Trophoblast cell (in vitro differentiated cells and primary cell): ENCODE data around the gene TAGLN.

Experiments
- DNase-seq, 2 donors: peaks; one replicate each; pipeline ENCODE4 v3.0.0-alpha.2; 2016
- H2AFZ ChIP-seq: 2 replicates; pipeline ENCODE4 v1.6.1; 2013; ENCODE audit warnings: low read length, moderate library complexity, mild to moderate bottlenecking; ENCODE audit not compliant: insufficient read depth, poor library complexity
- H2AK5ac ChIP-seq: 2 replicates; pipeline ENCODE4 v1.6.1; 2013; ENCODE audit warnings: mild to moderate bottlenecking, low read length
- H2BK120ac ChIP-seq: 2 replicates; pipeline ENCODE4 v1.6.1; 2013; ENCODE audit warnings: low read length, mild to moderate bottlenecking, moderate library complexity; ENCODE audit not compliant: insufficient read depth, poor library complexity
- H2BK12ac ChIP-seq: 2 replicates; pipeline ENCODE4 v1.6.1; 2013; ENCODE audit warnings: mild to moderate bottlenecking, low read length, moderate library complexity
- H2BK5ac ChIP-seq: 2 replicates; pipeline ENCODE4 v1.6.1; 2013; ENCODE audit warnings: low read length, low read depth, moderate library complexity, mild to moderate bottlenecking; ENCODE audit not compliant: poor library complexity
- H3K14ac ChIP-seq: 2 replicates; pipeline ENCODE4 v1.6.1; 2013; ENCODE audit warnings: mild to moderate bottlenecking, low read length
- H3K18ac ChIP-seq: 2 replicates; pipeline ENCODE4 v1.6.1; 2013; ENCODE audit warnings: mild to moderate bottlenecking, low read length
- H3K23ac ChIP-seq: 2 replicates; pipeline ENCODE4 v1.6.1; 2013; ENCODE audit warnings: low read length
- H3K27ac ChIP-seq: 2 replicates; pipeline ENCODE4 v1.5.1; 2013; ENCODE audit warnings: low read depth, mild to moderate bottlenecking, inconsistent platforms, low read length, moderate library complexity
- H3K27me3 ChIP-seq: 2 replicates; pipeline ENCODE4 v1.6.1; 2013; ENCODE audit warnings: inconsistent platforms, mild to moderate bottlenecking, low read length, moderate library complexity; ENCODE audit not compliant: insufficient read depth
- H3K36me3 ChIP-seq, 2 experiments: 1 replicate in 1 of 2; 2 replicates in 1 of 2; pipeline ENCODE4 v1.6.1; 2013; ENCODE audit warnings: low read length in 2 of 2, mild to moderate bottlenecking in 2 of 2, moderate library complexity in 1 of 2; ENCODE audit not compliant: insufficient read depth in 2 of 2, control insufficient read depth in 1 of 2
- H3K4ac ChIP-seq: 2 replicates; pipeline ENCODE4 v1.6.1; 2013; ENCODE audit warnings: low read depth, mild to moderate bottlenecking, low read length, moderate library complexity
- H3K4me1 ChIP-seq, 2 experiments: 1 replicate in 1 of 2; 2 replicates in 1 of 2; pipeline ENCODE4 v1.6.1; 2013; ENCODE audit warnings: low read length in 2 of 2, mild to moderate bottlenecking in 2 of 2, moderate library complexity in 1 of 2; ENCODE audit not compliant: insufficient read depth in 2 of 2, control insufficient read depth in 1 of 2
- H3K4me2 ChIP-seq: 2 replicates; pipeline ENCODE4 v1.6.1; 2013; ENCODE audit warnings: inconsistent platforms, mild to moderate bottlenecking, low read length, moderate library complexity
- H3K4me3 ChIP-seq: 2 replicates; pipeline ENCODE4 v1.5.1; 2013; ENCODE audit warnings: mild to moderate bottlenecking, low read depth, low read length, inconsistent platforms
- H3K79me1 ChIP-seq: one replicate; pipeline ENCODE4 v1.6.1; 2013; ENCODE audit warnings: low read length
- H3K79me2 ChIP-seq: 2 replicates; pipeline ENCODE4 v1.6.1; 2013; ENCODE audit warnings: low read length, mild to moderate bottlenecking; ENCODE audit not compliant: control insufficient read depth, insufficient read depth, poor library complexity
- H3K9ac ChIP-seq: 2 replicates; pipeline ENCODE4 v1.6.1; 2013; ENCODE audit warnings: mild to moderate bottlenecking, low read length
- H3K9me3 ChIP-seq: 2 replicates; pipeline ENCODE4 v1.6.1; 2013; ENCODE audit warnings: low read depth, mild to moderate bottlenecking, control low read depth, inconsistent platforms, low read length; ENCODE audit not compliant: insufficient read depth
- H4K12ac ChIP-seq: 2 replicates; pipeline ENCODE4 v1.6.1; 2013; ENCODE audit warnings: low read depth, mild to moderate bottlenecking, low read length, moderate library complexity
- H4K8ac ChIP-seq: 2 replicates; pipeline ENCODE4 v1.6.1; 2013; ENCODE audit warnings: low read depth, mild to moderate bottlenecking, low read length, moderate library complexity
- H4K91ac ChIP-seq: one replicate; pipeline ENCODE4 v1.6.1; 2013; ENCODE audit warnings: low read depth, mild to moderate bottlenecking, low read length, moderate library complexity
- WGBS: extraction: QIAGEN DNeasy Blood & Tissue Kit; methylation state at CpG from one replicate; pipeline ENCODE4 v1.1.7; 2013; ENCODE audit warnings: missing lambda C conversion rate; ENCODE audit not compliant: insufficient read length, insufficient coverage; ENCODE audit errors: extremely low coverage; 5-methylcytosine and 5-hydroxymethylcytosine counted together

TAGLN gene

GRCh38 chr11:117175104-117175503 lies 24.1 kb upstream of the TAGLN start:
- H3K23ac ChIP-seq: no peak overlapping the region
- DNase-seq: no peak
- no peak overlapping the region for H3K18ac ChIP-seq
- no CpG with 5 or more reads among the region's 7 CpGs for WGBS
- H3K4me2 ChIP-seq: no peak overlapping the region
- no peak overlapping the region for H2BK12ac ChIP-seq
- no peak overlapping the region for H3K9ac ChIP-seq
- no peak overlapping the region for H4K8ac ChIP-seq
- H3K4me1 ChIP-seq: peaks cover 16 to 31% of the 10 kb centered on the region in 2 experiments
- peak overlapping the region; percentile 34 for H2BK120ac ChIP-seq
- no peaks in the 10 kb centered on the region for H3K9me3 ChIP-seq
- H3K79me1 ChIP-seq: peaks cover 10% of the 10 kb centered on the region
- H3K27ac ChIP-seq: no peak overlapping the region
- H4K12ac ChIP-seq: no peak overlapping the region
- no peak overlapping the region for H4K91ac ChIP-seq
- H3K14ac ChIP-seq: no peak overlapping the region
- H2BK5ac ChIP-seq: no peak overlapping the region
- H3K4ac ChIP-seq: no peak overlapping the region
- H3K36me3 ChIP-seq: peaks cover 2 to 4% of the 10 kb centered on the region in 2 experiments
- H3K4me3 ChIP-seq: no peak overlapping the region
- H2AFZ ChIP-seq: no peak overlapping the region
- no peaks in the 10 kb centered on the region for H3K27me3 ChIP-seq
- peaks cover 4% of the 10 kb centered on the region for H3K79me2 ChIP-seq
- no peak overlapping the region for H2AK5ac ChIP-seq

- H2BK12ac ChIP-seq: no peak overlapping the region
- no peak overlapping the region for H3K4me3 ChIP-seq
- peaks cover 16 to 30% of the 10 kb centered on the region in 2 experiments for H3K4me1 ChIP-seq
- no peak overlapping the region for H2AK5ac ChIP-seq
- H3K14ac ChIP-seq: no peak overlapping the region
- no peak for DNase-seq
- no peak overlapping the region for H3K4me2 ChIP-seq
- no peak overlapping the region for H4K91ac ChIP-seq
- H3K9me3 ChIP-seq: peaks cover under 1% of the 10 kb centered on the region
- no CpG with 5 or more reads among the region's 5 CpGs for WGBS
- no peaks in the 10 kb centered on the region for H3K36me3 ChIP-seq
- no peak overlapping the region for H2AFZ ChIP-seq
- no peak overlapping the region for H2BK5ac ChIP-seq
- H3K79me1 ChIP-seq: peaks cover 10% of the 10 kb centered on the region
- no peak overlapping the region for H3K4ac ChIP-seq
- no peak overlapping the region for H3K9ac ChIP-seq
- no peak overlapping the region for H4K8ac ChIP-seq
- H3K18ac ChIP-seq: no peak overlapping the region
- no peak overlapping the region for H3K27ac ChIP-seq
- no peak overlapping the region for H3K23ac ChIP-seq
- peaks cover 4% of the 10 kb centered on the region for H3K79me2 ChIP-seq
- H4K12ac ChIP-seq: no peak overlapping the region
- H2BK120ac ChIP-seq: no peak overlapping the region
- no peaks in the 10 kb centered on the region for H3K27me3 ChIP-seq
Observed at GRCh38 chr11:117175781-117176180, 23.4 kb upstream of the TAGLN start.

GRCh38 chr11:117176186-117176585 lies 23.0 kb upstream of the TAGLN start:
- H3K79me1 ChIP-seq: peaks cover 10% of the 10 kb centered on the region
- no CpG with 5 or more reads among the region's 1 CpG for WGBS
- H3K4me2 ChIP-seq: no peak overlapping the region
- H3K4me3 ChIP-seq: no peak overlapping the region
- no peak overlapping the region for H2BK12ac ChIP-seq
- no peaks in the 10 kb centered on the region for H3K36me3 ChIP-seq
- H3K23ac ChIP-seq: no peak overlapping the region
- H2AFZ ChIP-seq: no peak overlapping the region
- DNase-seq: no peak
- H3K18ac ChIP-seq: no peak overlapping the region
- H4K91ac ChIP-seq: no peak overlapping the region
- H3K9me3 ChIP-seq: peaks cover 2% of the 10 kb centered on the region
- no peak overlapping the region for H3K4ac ChIP-seq
- H4K8ac ChIP-seq: no peak overlapping the region
- no peak overlapping the region for H4K12ac ChIP-seq
- no peak overlapping the region for H2BK5ac ChIP-seq
- no peak overlapping the region for H3K14ac ChIP-seq
- no peak overlapping the region for H3K27ac ChIP-seq
- H3K9ac ChIP-seq: no peak overlapping the region
- H2AK5ac ChIP-seq: no peak overlapping the region
- no peak overlapping the region for H2BK120ac ChIP-seq
- peaks cover 4% of the 10 kb centered on the region for H3K79me2 ChIP-seq
- peaks cover 16 to 31% of the 10 kb centered on the region in 2 experiments for H3K4me1 ChIP-seq
- H3K27me3 ChIP-seq: no peaks in the 10 kb centered on the region

GRCh38 chr11:117177534-117178209 lies 21.5 kb upstream of the TAGLN start:
- H3K36me3 ChIP-seq: peaks cover 10 to 11% of the 10 kb centered on the region in 2 experiments
- H3K4me1 ChIP-seq: peaks cover 11 to 20% of the 10 kb centered on the region in 2 experiments
- peaks cover 4% of the 10 kb centered on the region for H3K79me2 ChIP-seq
- H3K27ac ChIP-seq: peak overlapping the region; percentile 53
- peak overlapping the region; percentile 37 for H3K4ac ChIP-seq
- H2AFZ ChIP-seq: peak overlapping the region; percentile 56
- no peak overlapping the region for H3K9ac ChIP-seq
- H2BK12ac ChIP-seq: no peak overlapping the region
- peaks cover 10% of the 10 kb centered on the region for H3K79me1 ChIP-seq
- peaks cover 2% of the 10 kb centered on the region for H3K9me3 ChIP-seq
- peak overlapping the region; percentile 94 for H3K4me2 ChIP-seq
- peak overlapping the region; percentile 18 for H2BK120ac ChIP-seq
- no peak overlapping the region for H3K18ac ChIP-seq
- H4K8ac ChIP-seq: peak overlapping the region; percentile 72
- peak overlapping the region; percentile 38 for H3K14ac ChIP-seq
- H2BK5ac ChIP-seq: no peak overlapping the region
- H3K23ac ChIP-seq: no peak overlapping the region
- H4K12ac ChIP-seq: peak overlapping the region; percentile 76
- no peaks in the 10 kb centered on the region for H3K27me3 ChIP-seq
- DNase-seq: peak in 1 of 2 donors; percentile 10
- no peak overlapping the region for H2AK5ac ChIP-seq
- no peak overlapping the region for H3K4me3 ChIP-seq
- WGBS: no CpG with 5 or more reads among the region's 10 CpGs
- H4K91ac ChIP-seq: no peak overlapping the region
